K562 (cell line): ENCODE results near the gene TXNRD2. TPM values are rescaled to one million over a fixed set of nuclear protein-coding genes. Genes with fewer than 3 reads are reported as not detected.

Experiments used
- BRF2 ChIP-seq: IDR thresholded peaks from 3 replicates; pipeline ENCODE4 v1.6.1; 2011; ENCODE audit warnings: borderline replicate concordance, mild to moderate bottlenecking; ENCODE audit not compliant: insufficient read length, insufficient read depth
- CHCHD3 ChIP-seq: fragments of 250-450 bp; sonication (Bioruptor Pico); IDR thresholded peaks from 2 replicates; pipeline ENCODE4 v2.1.2; 2022; ENCODE audit warnings: mild to moderate bottlenecking
- CREB1 ChIP-seq, 2 experiments: sonication (generic) in 1 of 2; formaldehyde crosslinking in 1 of 2; IDR thresholded peaks; 2 replicates each; pipeline versions ENCODE4 v1.6.1 to v1.8.0; 2012 to 2022; ENCODE audit warnings: inconsistent platforms in 1 of 2, mild to moderate bottlenecking in 1 of 2, missing genetic modification reagents in 1 of 2, moderate library complexity in 1 of 2
- E2F8 ChIP-seq: fragments of 450-650 bp; IDR thresholded peaks from 2 replicates; pipeline ENCODE4 v1.7.1; 2018; ENCODE audit warnings: mild to moderate bottlenecking, low read depth; ENCODE audit not compliant: partially characterized antibody
- GABPB1 ChIP-seq: sonication (generic); formaldehyde crosslinking; IDR thresholded peaks from 2 replicates; pipeline ENCODE4 v1.8.0; 2022; ENCODE audit warnings: mild to moderate bottlenecking, missing genetic modification reagents
- HOMEZ ChIP-seq: fragments of 250-450 bp; sonication (Bioruptor Pico); IDR thresholded peaks from 2 replicates; pipeline ENCODE4 v1.4.0; 2020; ENCODE audit warnings: mild to moderate bottlenecking, moderate library complexity
- HSF4 ChIP-seq: fragments of 250-450 bp; sonication (Bioruptor Pico); IDR thresholded peaks from 2 replicates; pipeline ENCODE4 v2.1.2; 2022; ENCODE audit warnings: mild to moderate bottlenecking, moderate library complexity, borderline replicate concordance
- JUNB ChIP-seq: fragments of 450-650 bp; formaldehyde crosslinking; conservative IDR thresholded peaks from 2 replicates; pipeline ENCODE4 v1.4.0; 2020; ENCODE audit warnings: mild to moderate bottlenecking
- LARP7 ChIP-seq: fragments of 450-650 bp; IDR thresholded peaks from 2 replicates; pipeline ENCODE4 v1.6.1; 2016
- NFXL1 ChIP-seq: fragments of 450-650 bp; formaldehyde crosslinking; IDR thresholded peaks from 2 replicates; pipeline ENCODE4 v1.4.0; 2021; ENCODE audit warnings: mild to moderate bottlenecking
- POLR3G ChIP-seq: IDR thresholded peaks from 2 replicates; pipeline ENCODE4 v1.6.1; 2011; ENCODE audit not compliant: insufficient read length, insufficient replicate concordance; ENCODE audit errors: extremely low read depth
- PRDM10 ChIP-seq: fragments of 450-650 bp; IDR thresholded peaks from 2 replicates; pipeline ENCODE4 v1.6.1; 2018; ENCODE audit not compliant: partially characterized antibody
- SAFB ChIP-seq: fragments of 200-400 bp; formaldehyde crosslinking; IDR thresholded peaks from 2 replicates; pipeline ENCODE4 v1.6.1; 2017; ENCODE audit warnings: low read depth, low read length, borderline replicate concordance
- USF2 ChIP-seq: sonication (generic); formaldehyde crosslinking; IDR thresholded peaks from 2 replicates; pipeline ENCODE4 v1.5.0; 2020; ENCODE audit warnings: missing genetic modification reagents
- ZNF134 ChIP-seq: fragments of 250-450 bp; sonication (Bioruptor Pico); conservative IDR thresholded peaks from 2 replicates; pipeline ENCODE4 v1.4.0; 2020
- ZNF778 ChIP-seq: fragments of 450-650 bp; formaldehyde crosslinking; IDR thresholded peaks from 2 replicates; pipeline ENCODE4 v1.4.0; 2020; ENCODE audit warnings: mild to moderate bottlenecking, moderate library complexity
- polyA plus RNA-seq, 8 experiments: library from polyadenylated mRNA; depleted of rRNA in 4 of 8; stranded (reverse) in 5 of 8; unstranded in 3 of 8; fragments of >200 nt; fragmentation: Nextera tagmentation in 2 of 8; fragmentation: Illumina TruSeq in 1 of 8; extraction: Ambion mirVana in 2 of 8; extraction: Trizol in 1 of 8; gene quantifications; 2 replicates each; pipeline versions ENCODE4 v1.2.1 to v1.2.3, GENCODE V29; 2011 to 2014; ENCODE audit warnings: inconsistent platforms in 1 of 8, missing spikeins in 1 of 8
- total RNA-seq, 7 experiments: library from RNA; depleted of rRNA in 6 of 7; stranded (reverse); fragments of >200 nt in 6 of 7; fragmentation: Illumina TruSeq in 2 of 7; extraction: Trizol in 2 of 7; gene quantifications; 2 replicates each; pipeline versions ENCODE4 v1.2.1 to v1.2.3, GENCODE V29; 2011 to 2021; ENCODE audit warnings: low replicate concordance in 1 of 7

The TXNRD2 gene
- total and polyA plus RNA-seq, 9 of the 15 experiments (the other 6 are each of a cell fraction or from before 2014, with no cell fraction given): 3.3 to 80.2 (median 49.4) TPM

GRCh38 chr22:19987394-19988306, 46.0 kb upstream of the TXNRD2 start (continued):
- TF ChIP-seq HOMEZ (no peak), ZNF134 (CRISPR knock-in tag) (no peak), E2F8 (no peak), ZNF778 (CRISPR knock-in tag) (no peak), BRF2 (no peak), GABPB1 (CRISPR knock-in tag) (no peak), HSF4 (CRISPR knock-in tag) (peak; percentile 81; the same call in 1 of the 2 replicates), JUNB (CRISPR knock-in tag) (no peak), USF2 (CRISPR knock-in tag) (no peak), LARP7 (no peak), NFXL1 (CRISPR knock-in tag) (no peak), SAFB (no peak), PRDM10 (peak; percentile 81), CHCHD3 (CRISPR knock-in tag) (no peak), POLR3G (no peak), CREB1 (IDR thresholded peaks at IDR 0.05) (0 out of 2 replicates have a peak, but pooled peaks have one; percentile 6), CREB1 (CRISPR knock-in tag; IDR thresholded peaks at IDR 0.05) (no peak)
